NCI-H2171 treated with DMSO at 0.1 percent for 48 hours (cell line): ENCODE measurements around the gene EPM2A.
"Not testable (repeated sequence)": the region's sequence is repeated elsewhere in the genome, so short reads cannot be mapped to it uniquely, and the experiment has no call there.

ENCODE experiments used
- DNase-seq: peaks from one replicate; lab custom pipeline; 2025; lab: John Stamatoyannopoulos, UW

Gene EPM2A

DNA sequence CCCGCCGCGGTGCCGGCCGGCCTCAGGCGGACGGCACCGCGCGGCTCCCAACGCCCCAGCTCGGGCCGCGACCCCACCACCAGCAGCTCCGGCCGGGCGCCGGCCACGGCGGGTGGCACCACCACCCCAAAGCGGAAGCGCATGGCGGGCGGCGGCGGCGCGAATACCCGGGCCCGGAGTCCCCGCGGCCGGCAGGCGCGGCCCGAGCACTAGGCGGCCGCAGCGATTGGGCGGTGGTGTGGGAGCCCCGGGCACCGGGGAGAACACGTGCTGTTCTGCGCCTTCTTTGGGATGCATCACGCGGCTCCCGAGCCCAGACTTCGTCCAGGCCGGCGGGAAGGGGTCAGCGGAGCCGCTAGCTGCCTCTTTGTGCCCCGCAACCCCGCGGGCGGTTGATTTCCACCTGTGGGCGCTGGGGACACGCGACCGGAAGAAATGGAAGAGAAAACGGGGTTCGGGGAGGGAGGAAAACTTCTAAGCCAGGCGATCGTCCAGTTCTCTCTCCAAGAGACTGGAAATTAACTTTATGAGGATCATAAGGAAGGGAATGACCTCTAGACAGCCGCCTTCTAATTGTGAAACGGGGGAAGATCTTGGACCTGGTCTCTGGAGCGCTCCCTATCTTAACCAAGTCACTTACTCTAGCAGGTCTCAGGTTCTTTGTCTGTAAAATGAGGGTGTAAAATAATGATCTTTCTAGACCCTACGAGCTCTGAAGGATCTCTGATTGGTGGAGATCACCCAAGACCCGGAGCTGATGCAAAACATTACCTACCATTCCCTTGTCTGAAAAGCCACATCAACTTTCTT is at the start of gene EPM2A:
EPM2A (minus strand) TSS at position 165 of the 810 bp plus-strand sequence; CDS start at position 143, 22 bp downstream.
- peak; percentile 75 for DNase-seq

DNA sequence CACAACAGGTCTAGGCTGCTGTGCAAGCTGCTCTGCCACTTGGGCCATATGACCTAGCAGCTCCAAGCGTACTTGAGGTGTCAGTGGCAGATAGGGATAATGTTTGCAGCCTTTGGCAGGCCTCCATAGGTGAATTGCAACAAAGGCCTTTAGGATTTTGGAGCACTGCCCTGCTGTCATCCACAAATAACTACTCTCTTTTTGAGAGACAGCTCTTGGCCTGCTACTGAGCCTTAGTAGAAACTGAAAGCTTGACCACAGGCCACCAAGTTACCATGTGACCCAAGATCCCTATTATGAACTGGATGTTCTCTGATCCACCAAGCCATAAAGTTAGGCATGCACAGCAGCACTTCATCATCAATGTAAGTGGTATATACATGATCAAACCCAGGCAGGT is 49.4 kb upstream of the EPM2A start:
- DNase-seq, result no peak

DNA sequence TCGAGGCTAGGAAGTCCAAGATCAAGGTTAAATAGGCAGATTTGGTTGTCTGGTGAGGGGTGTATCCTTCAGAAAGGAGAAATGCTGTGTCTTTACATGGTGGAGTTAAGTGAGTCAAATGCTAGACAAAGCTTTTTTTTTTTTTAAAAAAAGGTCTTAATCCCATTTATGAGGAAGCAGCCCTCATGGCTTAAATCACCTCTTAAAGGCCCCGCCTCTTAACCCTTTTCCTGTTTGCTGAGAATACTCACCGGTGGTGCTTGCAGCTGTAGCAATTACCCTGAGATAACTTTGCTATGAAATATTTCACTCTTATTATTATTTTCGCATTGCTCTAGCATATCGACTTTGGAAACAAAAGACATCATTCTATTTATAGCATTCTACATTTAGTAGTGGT is 48.5 kb upstream of the EPM2A start:
- no peak for DNase-seq

DNA sequence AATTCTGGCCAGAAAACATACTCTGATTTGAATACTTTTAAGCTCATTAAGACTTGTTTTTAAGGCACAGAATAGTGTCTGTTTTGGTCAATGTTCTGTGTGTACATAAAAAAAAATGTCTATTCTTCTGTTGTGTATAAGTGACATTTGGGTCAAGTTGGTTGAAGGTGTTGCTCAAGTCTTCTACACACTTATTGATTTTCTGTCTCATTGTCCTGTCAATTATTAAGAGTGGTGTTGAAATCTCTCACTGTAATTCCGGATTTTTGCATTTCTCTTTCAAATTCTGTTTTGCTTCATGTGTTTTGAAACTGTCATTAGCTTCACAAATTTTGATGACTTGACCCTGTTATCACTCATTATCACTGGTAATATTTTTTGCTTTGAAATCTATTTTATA is 37.5 kb upstream of the EPM2A start:
- no peak for DNase-seq

DNA sequence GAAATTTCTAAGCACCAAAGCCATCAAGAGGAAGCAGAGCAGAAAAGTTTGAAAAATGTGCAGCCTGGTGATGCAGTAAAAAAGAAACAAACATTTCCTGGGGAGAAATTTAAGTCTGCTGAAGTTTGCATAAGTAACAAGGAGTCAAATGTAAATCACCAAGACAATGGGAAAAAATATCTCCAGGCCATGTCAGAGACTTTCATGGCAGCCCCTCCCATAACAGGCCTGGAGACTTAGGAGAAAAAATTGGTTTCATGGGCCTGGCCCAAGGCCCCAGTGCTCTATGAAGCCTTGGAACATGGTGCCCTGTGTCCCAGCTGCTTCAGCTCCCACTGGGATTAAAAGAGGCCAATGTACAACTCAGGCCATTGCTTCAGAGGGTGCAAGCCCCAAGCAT is 30.1 kb upstream of the EPM2A start:
- no peak for DNase-seq

DNA sequence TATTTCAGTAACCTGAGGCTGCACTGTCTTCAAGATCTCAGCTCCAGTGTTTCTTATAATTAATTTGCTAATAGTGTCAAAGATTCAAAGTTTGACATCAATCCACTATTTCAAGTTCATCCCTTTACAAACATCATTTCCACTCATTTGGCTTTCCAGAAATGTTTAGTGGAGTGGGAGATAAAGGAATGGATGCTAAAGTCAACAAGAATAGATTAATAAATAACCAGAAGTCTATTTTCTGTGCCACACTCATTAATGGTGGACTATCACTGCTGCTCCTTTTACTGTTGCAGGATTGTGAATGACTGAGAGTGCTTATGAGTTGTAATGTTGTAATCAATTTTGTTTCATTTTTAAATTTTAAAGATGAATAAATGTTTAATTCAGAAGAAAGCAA is 28.4 kb upstream of the EPM2A start:
- no peak for DNase-seq

DNA sequence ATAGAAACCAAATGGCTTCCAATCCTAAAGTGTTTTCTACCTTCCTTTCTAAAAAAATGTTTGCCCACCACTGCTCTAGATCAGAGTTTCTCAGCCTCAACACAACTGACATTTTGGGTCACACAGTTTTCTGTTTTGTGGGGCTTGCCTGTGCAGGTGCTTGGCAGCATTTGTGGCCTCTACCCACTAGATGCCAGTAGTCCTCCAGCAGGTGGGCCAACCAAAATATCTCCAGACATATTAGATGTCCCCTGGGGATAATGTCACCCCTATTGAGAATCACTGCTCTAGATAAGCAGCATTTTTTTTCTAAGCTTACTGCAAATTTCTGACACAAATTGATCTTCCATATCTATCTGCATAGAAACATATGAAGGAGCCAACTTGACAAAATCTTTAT is 26.3 kb upstream of the EPM2A start:
- no peak for DNase-seq

DNA sequence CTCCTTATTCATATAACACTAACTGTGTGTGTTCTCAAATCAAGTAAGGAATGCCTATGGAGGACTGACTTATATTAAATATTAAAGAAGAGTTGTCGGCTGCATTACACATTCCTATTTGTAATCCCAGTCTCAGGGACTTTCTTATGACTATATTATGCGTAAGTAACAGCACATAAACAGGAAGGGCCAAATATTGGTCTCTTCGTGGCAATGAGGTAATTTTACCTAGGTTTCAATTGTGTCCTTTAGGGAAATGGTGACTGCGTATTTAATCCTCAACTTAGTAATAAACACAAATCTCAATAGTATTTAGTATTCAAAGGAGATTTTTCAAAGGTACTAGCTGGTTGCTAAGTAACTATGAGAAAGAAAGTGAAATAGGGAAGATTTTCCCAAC is 22.8 kb upstream of the EPM2A start:
- DNase-seq, result no peak

DNA sequence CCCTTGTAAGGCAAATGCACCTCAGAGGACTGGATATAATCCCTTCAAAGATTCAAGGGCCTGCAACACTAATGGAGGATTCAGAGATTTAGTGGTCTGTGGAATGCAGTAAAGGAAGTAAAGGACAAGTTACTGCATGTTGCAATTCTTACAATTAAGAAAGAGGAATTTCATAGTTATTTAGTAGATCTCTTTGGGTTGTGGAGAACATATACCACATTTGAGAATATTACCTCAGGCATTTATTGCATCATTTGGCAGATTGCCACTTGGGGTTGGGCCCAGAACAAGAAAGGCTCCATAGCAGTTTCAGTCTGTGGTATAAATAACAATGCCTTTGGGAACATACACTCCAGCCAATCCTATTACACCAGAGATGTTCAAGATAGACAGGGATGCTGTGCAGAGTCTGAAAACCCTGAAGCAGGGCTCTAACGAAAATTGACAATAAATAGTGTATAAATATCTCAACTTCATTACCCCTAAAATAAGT is 20.9 kb upstream of the EPM2A start:
- peak; percentile 58 for DNase-seq

DNA sequence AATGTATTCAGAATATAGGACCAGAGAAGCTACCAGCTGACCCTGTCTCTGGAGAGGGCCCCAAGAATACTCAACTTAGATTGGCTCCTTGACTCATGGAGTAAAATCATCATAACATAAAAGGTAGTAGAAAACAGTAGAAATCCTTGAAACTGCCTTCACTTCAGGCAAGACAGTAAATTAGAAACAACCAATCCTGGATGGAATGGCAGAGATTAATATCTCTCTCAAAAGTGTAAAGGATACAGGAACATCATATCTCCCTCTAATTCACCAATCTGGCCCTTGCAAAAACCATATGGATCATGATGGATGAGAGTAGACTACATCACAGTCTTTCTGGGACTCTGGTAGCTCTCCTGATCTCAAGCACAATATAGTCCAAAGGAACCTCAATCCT is 20.4 kb upstream of the EPM2A start:
- DNase-seq, result no peak

DNA sequence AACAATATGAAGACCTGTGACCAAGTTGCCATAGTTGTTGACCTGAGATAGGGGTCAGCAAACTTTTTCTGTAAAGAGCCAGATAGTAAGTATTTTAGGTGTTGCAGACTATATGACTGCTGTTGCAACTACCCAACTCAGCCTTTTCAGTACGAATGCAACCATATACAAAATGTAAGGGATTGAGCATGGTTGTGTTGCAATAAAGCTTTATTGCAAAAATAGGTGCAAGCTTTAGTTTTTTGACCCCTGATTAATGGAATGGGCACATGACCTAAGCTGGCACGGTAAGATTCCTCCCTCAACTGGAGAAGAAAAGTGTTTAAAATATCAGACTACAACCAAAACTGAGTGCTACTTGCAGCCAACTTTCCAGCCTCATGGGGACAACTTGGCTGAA is 17.3 kb upstream of the EPM2A start:
- no peak for DNase-seq

DNA sequence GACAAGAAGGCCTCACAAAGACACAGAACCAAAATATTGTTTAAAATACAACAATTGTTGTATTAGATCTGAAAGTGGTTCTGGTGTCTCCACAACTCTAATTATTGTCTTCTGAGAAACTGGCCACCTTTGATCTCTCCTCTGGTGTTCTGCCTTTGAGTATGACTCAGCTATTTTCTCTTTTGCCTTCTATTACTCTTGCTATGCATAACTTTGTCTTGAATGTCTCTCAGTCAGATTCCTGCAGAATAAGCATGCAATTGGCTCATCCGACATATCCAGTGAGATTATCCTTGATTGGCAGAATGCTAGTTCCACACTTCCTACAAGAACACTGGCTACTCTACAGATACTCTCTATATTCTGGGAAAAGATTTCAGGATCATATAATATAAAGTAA is 14.3 kb upstream of the EPM2A start:
- no peak for DNase-seq

DNA sequence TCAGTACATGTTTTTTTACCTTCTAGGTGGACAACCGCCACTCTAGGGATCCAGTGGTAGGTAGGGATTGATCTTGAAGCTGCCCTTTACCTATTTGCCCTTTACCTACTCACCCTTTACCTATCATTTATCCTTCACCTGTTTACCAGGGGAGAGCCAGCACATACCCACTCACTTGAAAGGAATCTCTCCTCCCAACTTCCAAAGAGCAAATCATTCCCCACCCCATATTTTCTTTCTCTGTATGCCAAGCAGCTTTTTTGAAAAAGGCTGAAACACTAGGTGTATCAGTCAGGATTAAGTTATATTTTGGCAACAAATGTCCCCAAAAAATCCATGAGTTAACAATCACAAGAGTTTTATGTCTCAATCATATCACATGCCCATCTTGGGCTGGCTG is 10.5 kb upstream of the EPM2A start:
- DNase-seq, result no peak

DNA sequence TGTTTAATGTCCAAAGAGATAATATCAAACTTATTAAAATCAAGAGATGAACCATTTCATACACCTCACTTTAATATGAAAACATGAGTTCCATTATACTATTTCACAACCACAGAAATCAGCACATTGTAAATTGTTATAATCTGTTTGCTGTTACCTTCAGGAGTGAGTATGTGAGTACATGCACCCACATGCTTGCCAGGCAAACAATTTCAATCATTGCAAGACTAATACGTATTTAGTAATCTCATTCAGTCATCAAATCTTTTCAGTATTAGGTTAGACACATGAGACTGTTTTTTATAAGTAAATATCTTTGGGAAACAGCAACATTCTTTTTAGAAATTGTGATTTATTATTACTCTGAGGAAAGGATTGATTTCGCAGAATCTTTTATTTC is 9.3 kb upstream of the EPM2A start:
- DNase-seq, result no peak

DNA sequence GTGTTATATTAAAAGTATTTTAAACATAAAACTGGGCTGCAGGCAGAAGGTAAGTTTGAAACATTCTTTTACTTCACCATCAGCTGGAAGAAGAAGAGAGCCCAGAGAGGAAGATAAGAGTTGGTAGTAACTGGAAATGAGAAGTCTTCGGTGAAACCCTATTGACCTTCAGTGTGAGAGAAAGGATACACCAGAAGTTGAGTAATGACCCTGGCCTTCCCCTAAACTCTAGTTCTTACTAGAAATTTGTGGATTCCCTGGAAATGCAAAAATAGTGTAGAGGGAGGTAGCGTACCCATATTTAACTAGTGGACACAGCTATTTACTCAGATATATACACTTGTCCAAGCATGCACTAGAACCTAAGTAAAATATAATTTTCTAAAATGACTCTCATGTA is 8.0 kb upstream of the EPM2A start:
- no peak for DNase-seq

DNA sequence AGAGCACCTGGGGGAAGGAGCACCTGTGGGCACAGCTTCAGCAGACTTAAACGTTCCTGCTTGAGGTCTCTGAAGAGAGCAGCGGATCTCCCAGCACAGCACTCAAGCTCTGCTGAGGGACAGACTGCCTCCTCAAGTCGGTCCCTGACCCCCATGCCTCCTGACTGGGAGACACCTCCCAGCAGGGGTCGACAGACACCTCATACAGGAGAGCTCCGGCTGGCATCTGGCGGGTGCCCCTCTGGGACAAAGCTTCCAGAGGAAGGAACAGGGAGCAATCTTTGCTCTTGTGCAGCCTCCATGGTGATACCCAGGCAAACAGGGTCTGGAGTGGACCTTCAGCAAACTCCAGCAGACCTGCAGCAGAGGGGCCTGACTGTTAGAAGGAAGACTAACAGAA is 7.2 kb upstream of the EPM2A start:
- DNase-seq, result not testable (repeated sequence)

DNA sequence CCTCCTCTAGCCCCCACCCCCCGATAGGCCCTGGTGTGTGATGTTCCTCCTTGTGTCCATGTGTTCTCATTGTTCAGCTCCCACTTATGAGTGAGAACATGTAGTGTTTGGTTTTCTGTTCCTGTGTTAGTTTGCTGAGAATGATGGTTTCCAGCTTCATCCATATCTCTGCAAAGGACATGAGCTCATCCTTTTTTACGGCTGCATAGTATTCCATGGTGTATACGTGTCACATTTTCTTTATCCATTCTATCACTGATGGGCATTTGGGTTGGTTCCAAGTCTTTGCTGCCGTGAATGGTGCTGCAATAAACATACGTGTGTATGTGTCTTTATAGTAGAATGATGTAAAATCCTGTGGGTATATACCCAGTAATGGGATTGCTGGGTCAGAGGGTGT is 4.4 kb upstream of the EPM2A start:
- DNase-seq, result not testable (repeated sequence)

DNA sequence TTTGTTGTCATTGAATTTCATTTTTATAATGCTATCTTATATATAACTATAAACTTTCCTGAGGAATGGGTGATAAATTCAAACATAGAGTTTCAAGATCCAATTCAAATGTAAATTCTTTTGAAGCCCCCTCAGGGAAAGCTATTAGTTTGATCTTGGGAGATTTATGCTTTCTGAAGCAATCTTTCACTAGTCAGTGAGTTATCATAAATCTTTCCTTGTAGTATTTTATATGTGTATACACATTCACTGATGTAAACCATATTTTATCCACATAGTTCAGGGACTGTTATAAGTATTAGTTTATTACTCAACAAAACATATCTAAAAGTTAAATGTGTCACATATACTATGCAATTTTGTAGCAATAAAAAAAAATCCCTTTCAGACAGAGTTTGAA is 2.9 kb upstream of the EPM2A start:
- no peak for DNase-seq

DNA sequence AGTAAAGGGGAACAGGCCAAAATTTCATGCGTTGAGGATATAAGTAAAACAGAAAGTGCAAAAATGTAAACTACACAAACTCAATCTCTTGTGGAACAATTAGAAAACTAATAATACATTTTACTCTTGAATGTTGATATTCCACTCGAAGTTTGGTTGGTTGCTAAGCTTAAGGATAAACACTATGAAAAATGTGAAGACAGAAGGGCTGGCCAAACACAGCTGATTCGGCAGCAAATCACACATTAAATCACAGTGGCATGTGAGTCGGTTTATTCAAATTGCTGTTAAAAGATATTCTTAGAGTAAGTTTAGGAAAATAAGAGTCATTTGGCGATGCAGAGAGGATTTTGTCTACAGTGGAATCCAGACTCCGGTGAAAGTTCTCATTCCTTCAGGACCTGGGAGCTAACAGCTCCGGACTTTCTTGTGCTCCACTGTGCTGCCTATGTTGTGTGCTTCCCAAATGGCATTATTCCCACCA is 1.4 kb upstream of the EPM2A start:
- no peak for DNase-seq

DNA sequence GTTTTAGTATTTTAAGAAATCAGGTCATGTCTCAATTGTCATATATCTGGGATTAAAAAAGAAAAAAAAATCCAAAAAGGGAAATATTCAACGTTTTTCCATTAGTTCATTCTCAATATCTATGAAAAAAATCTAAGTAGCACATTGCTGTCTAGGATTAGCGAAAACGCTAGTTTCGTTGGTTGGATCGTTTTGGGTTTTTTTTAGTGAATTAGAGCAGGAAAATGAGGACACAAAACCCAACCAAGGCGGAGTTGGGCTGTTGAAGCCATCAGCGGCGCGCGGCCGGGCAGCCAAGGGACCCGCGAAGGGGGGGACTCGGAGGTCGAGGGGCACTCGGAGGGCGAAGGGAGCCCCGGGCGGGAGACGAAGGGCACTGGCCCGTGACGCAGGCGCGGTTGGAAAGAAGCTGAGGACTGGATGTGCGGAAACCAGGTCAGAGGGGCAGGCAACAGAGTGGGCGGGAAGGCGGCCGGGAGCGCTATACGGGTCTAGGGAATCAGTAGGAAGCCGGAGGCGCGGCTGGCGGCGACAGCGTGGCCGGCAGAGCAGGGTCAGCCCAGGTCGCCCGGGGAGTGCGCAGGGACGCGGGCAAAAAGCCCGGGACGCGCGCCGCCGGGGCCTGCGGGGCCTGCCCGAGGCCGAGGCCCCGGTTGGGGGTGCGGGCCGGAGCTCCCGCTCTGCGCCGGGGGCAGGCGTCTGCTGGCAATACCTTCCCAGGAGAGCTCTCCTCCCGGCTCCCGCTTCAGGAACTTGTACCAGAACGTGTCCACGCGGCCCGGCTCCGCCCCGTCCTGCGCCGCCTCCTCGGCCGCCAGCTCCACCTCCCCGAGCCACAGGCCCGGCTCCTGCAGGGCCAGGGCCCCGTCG is 599 bp downstream of the EPM2A start:
- peak; percentile 93 for DNase-seq

DNA sequence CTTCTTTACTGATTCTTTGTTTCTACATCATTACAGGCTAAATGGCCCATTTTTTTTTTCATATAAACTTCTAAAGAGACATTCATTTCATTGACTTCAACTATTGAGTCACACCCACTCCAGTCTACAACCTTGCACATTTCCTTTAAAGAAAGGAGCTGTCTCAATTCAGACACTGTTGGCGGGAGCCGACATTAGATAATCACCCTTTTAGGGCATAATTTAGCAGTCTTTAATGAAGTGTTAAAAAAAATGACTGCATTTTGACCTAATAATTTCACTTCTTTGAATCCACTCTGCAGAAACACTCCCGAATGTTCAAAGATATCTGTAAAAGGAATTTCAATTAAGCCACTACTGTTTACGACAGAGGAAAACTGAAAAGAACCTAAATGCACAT is 1.5 kb downstream of the EPM2A start:
- DNase-seq, result no peak

DNA sequence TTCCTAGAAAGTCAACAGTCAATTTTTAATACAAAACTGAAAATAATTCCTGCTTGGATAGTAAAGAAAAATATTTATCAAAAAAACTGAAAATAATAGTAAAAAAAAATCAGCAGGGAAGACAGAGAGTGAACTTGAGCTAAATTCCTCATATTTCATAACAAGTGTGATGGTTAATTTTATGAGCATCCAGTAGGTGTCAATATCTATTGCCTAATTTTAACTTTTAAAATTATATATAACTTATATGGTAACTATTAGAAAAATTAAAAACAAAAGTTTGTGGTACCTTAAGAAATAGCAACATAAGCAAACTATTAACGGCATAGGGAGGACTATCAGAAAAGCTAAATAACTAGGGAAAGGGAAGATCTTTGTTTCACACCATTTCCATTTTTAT is 2.1 kb downstream of the EPM2A start:
- no peak for DNase-seq

DNA sequence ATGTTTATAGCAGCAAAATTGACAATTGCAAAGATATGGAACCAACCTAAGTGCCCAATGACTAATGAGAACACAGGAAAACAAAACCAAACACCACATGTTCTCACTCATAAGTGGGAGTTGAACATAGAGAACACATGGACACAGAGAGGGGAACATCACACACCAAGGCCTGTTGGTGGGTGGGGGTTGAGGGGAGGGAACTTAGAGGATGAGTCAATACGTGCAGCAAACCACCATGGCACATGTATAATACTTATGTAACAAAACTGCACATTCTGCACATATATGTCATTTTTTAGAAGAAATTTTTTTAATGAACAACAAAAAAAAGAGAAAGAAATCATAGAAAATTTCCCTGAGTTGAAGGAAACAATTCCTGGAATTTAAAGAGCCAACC is 3.9 kb downstream of the EPM2A start:
- DNase-seq, result no peak
